Kidney (tissue), 14 donors: ENCODE measurements around the gene GMPPA. TPM values are rescaled to one million over a fixed set of nuclear protein-coding genes. Genes with fewer than 3 reads are reported as not detected.

Experiments used
- DNase-seq, 5 donors: peaks; one replicate each; pipeline ENCODE4 v3.0.0-alpha.2; 2013 to 2020
- FAIRE-seq: peaks from 2 replicates; lab custom pipeline; 2012; peaks lifted over from hg19 to GRCh38; lab: Jason Lieb, UNC
- H3K27ac ChIP-seq, 2 donors: one replicate each; pipeline ENCODE4 v1.7.0; 2013; ENCODE audit warnings: low read depth in 2 of 2, low read length in 2 of 2, inconsistent platforms in 1 of 2
- H3K27me3 ChIP-seq: one replicate; pipeline ENCODE4 v1.7.1; 2013; ENCODE audit warnings: low read length, inconsistent platforms; ENCODE audit not compliant: control insufficient read depth, insufficient read depth
- H3K36me3 ChIP-seq, 3 donors: one replicate each; pipeline versions ENCODE4 v1.7.0 to v1.7.1; 2013; ENCODE audit warnings: low read length in 3 of 3, control low read depth in 1 of 3, inconsistent platforms in 1 of 3; ENCODE audit not compliant: insufficient read depth in 3 of 3, control insufficient read depth in 2 of 3
- H3K4me1 ChIP-seq, 3 donors: one replicate each; pipeline versions ENCODE4 v1.7.0 to v1.7.1; 2013; ENCODE audit warnings: low read length in 3 of 3, inconsistent platforms in 1 of 3, low read depth in 1 of 3; ENCODE audit not compliant: control insufficient read depth in 2 of 3, insufficient read depth in 2 of 3
- H3K4me3 ChIP-seq, 3 donors: one replicate each; pipeline versions ENCODE4 v1.7.0 to v1.8.1; 2013; ENCODE audit warnings: low read length in 3 of 3, control low read depth in 1 of 3, inconsistent platforms in 1 of 3
- H3K9ac ChIP-seq, 3 donors: one replicate each; pipeline versions ENCODE4 v1.7.0 to v1.7.1; 2013; ENCODE audit warnings: low read length in 3 of 3, control low read depth in 1 of 3, inconsistent platforms in 1 of 3
- H3K9me3 ChIP-seq, 3 donors: one replicate each; pipeline versions ENCODE4 v1.7.0 to v1.7.1; 2013; ENCODE audit warnings: low read length in 3 of 3, control low read depth in 1 of 3, inconsistent platforms in 1 of 3; ENCODE audit not compliant: control insufficient read depth in 2 of 3, insufficient read depth in 1 of 3
- CTCF ChIP-seq: IDR thresholded peaks from 3 replicates; pipeline ENCODE4 v1.5.1; 2012; ENCODE audit warnings: mild to moderate bottlenecking, moderate library complexity, borderline replicate concordance; ENCODE audit not compliant: insufficient read depth; ENCODE audit errors: extremely low read depth
- intact Hi-C: fragments of 100-400 bp; cut with DNase I; formaldehyde crosslinking; loops from one replicate; pipeline ENCODE4 v1.11.1; 2022
- polyA plus RNA-seq: library from polyadenylated mRNA; stranded (reverse); fragments of 350-450 nt; fragmentation: Illumina TruSeq; extraction: RNeasy Lipid Tissue Mini Kit (QIAGEN cat#74804); gene quantifications from one replicate; pipeline ENCODE4 v1.2.3, GENCODE V29; 2014; ENCODE audit warnings: low read depth, low replicate concordance; ENCODE audit not compliant: insufficient read depth
- total RNA-seq: library from RNA; stranded (reverse); fragmentation: NEBNext Ultra II Directional; extraction: Animal tissue kit (Norgen Biotek cat#: 25700); gene quantifications from one replicate; pipeline ENCODE4 v1.2.1, GENCODE V29; 2021
- donor health status: control.
- donor health status: control.
- donor health status: control.
- donor health status: control.
- donor health status: control.
- donor health status: DM: yes; HTN: yes; CAD: no.
- donor health status: Normal renal cell carcinoma (clear cell type).

GMPPA gene
- total and polyA plus RNA-seq, 2 donors from 2014 or later, result 33.9 to 53.1 TPM

- Histone ChIP-seq H3K36me3 (no peaks in the 10 kb centered on the region), H3K4me1 (peaks cover 0 to 4% (median 0%) of the 10 kb centered on the region in 3 donors), H3K27ac (no peak overlapping the region), H3K9ac (no peak overlapping the region), H3K4me3 (no peak overlapping the region), H3K27me3 (peaks cover 7% of the 10 kb centered on the region), H3K9me3 (no peaks in the 10 kb centered on the region)
- DNase-seq (no peak), FAIRE-seq (no peak)
- no peak for TF ChIP-seq CTCF
- intact Hi-C loops, result no loop called here
These were observed 15.9 kb upstream of the GMPPA start for GRCh38 chr2:219482674-219483405.

GRCh38 chr2:219483451-219484342 lies 15.0 kb upstream of the GMPPA start:
- FAIRE-seq (no peak), DNase-seq (no peak)
- intact Hi-C loops, result no loop called here
- H3K27me3 ChIP-seq, result peaks cover 7% of the 10 kb centered on the region
- H3K4me3 ChIP-seq, result no peak overlapping the region
- TF ChIP-seq CTCF, result no peak
- no peak overlapping the region for H3K27ac ChIP-seq
- no peaks in the 10 kb centered on the region for H3K9me3 ChIP-seq
- no peaks in the 10 kb centered on the region for H3K36me3 ChIP-seq
- H3K4me1 ChIP-seq, result peaks cover 0 to 4% (median 0%) of the 10 kb centered on the region in 3 donors
- H3K9ac ChIP-seq, result no peak overlapping the region

- TF ChIP-seq CTCF, result no peak
- Histone ChIP-seq H3K36me3 (no peaks in the 10 kb centered on the region), H3K4me1 (peaks cover 0 to 4% (median 0%) of the 10 kb centered on the region in 3 donors), H3K27ac (no peak overlapping the region), H3K27me3 (peaks cover 7% of the 10 kb centered on the region), H3K9me3 (no peaks in the 10 kb centered on the region), H3K9ac (no peak overlapping the region), H3K4me3 (no peak overlapping the region)
- FAIRE-seq (no peak), DNase-seq (peak in 2 of 5 donors; percentile 60 to 64)
- intact Hi-C loops, result no loop called here
These were observed 14.1 kb upstream of the GMPPA start for GRCh38 chr2:219484343-219485200.
